CD14-positive monocyte (primary cell): ENCODE measurements around the gene PRKN. TPM values are rescaled to one million over a fixed set of nuclear protein-coding genes. Genes with fewer than 3 reads are reported as not detected.

ENCODE experiments used
- DNase-seq, 3 donors: peaks; one replicate each; pipeline ENCODE4 v3.0.0-alpha.2; 2011 to 2022
- H2AFZ ChIP-seq: 2 replicates; pipeline ENCODE4 v1.6.0; 2012; ENCODE audit warnings: mild to moderate bottlenecking, low read depth, low read length, inconsistent platforms; ENCODE audit not compliant: insufficient read depth, poor library complexity, severe bottlenecking
- H3K27ac ChIP-seq, 2 donors: 1 replicate in 1 of 2; 2 replicates in 1 of 2; pipeline ENCODE4 v1.5.1; 2012 to 2013; ENCODE audit warnings: low read length in 2 of 2, control low read depth in 1 of 2, inconsistent platforms in 1 of 2, low read depth in 1 of 2, mild to moderate bottlenecking in 1 of 2
- H3K27me3 ChIP-seq, 2 donors: one replicate each; pipeline versions ENCODE4 v1.6.0 to v1.6.1; 2011 to 2013; ENCODE audit warnings: low read length in 2 of 2; ENCODE audit not compliant: control insufficient read depth in 2 of 2, insufficient read depth in 2 of 2
- H3K36me3 ChIP-seq, 2 donors: replicated peaks in 1 of 2; 1 replicate in 1 of 2; 2 replicates in 1 of 2; pipeline versions ENCODE4 v1.5.1 to v1.6.1; 2012 to 2013; ENCODE audit warnings: low read length in 2 of 2, control low read depth in 1 of 2, inconsistent platforms in 1 of 2, mild to moderate bottlenecking in 1 of 2; ENCODE audit not compliant: insufficient read depth in 2 of 2, control insufficient read depth in 1 of 2
- H3K4me1 ChIP-seq, 2 donors: 1 replicate in 1 of 2; 2 replicates in 1 of 2; pipeline versions ENCODE4 v1.5.1 to v1.6.1; 2012 to 2013; ENCODE audit warnings: low read length in 2 of 2, control low read depth in 1 of 2, inconsistent platforms in 1 of 2, mild to moderate bottlenecking in 1 of 2, moderate library complexity in 1 of 2; ENCODE audit not compliant: insufficient read depth in 2 of 2, control insufficient read depth in 1 of 2
- H3K4me2 ChIP-seq: replicated peaks from 2 replicates; pipeline ENCODE3; 2012; ENCODE audit warnings: low read length, moderate library complexity, mild to moderate bottlenecking; ENCODE audit not compliant: poor library complexity, severe bottlenecking; ENCODE audit errors: extremely low read depth
- H3K4me3 ChIP-seq, 3 experiments: fragments of 200-600 bp in 1 of 3; sonication (generic) in 1 of 3; replicated peaks in 1 of 3; 1 replicate in 2 of 3; 2 replicates in 1 of 3; pipeline ENCODE4 v1.5.1; 2011 to 2013; ENCODE audit warnings: low read length in 3 of 3, mild to moderate bottlenecking in 3 of 3, control low read depth in 2 of 3, low read depth in 2 of 3, inconsistent platforms in 1 of 3, moderate library complexity in 1 of 3
- H3K79me2 ChIP-seq: 2 replicates; pipeline ENCODE4 v1.6.0; 2012; ENCODE audit warnings: mild to moderate bottlenecking, control low read depth, inconsistent platforms, low read length, moderate library complexity; ENCODE audit not compliant: insufficient read depth
- H3K9ac ChIP-seq: 2 replicates; pipeline ENCODE4 v1.6.0; 2017; ENCODE audit warnings: low read length, mild to moderate bottlenecking; ENCODE audit not compliant: insufficient read depth, poor library complexity, severe bottlenecking
- H3K9me3 ChIP-seq, 2 donors: replicated peaks in 1 of 2; 1 replicate in 1 of 2; 2 replicates in 1 of 2; pipeline versions ENCODE4 v1.5.1 to v1.6.1; 2012 to 2013; ENCODE audit warnings: low read length in 2 of 2, control low read depth in 1 of 2; ENCODE audit not compliant: control insufficient read depth in 1 of 2, insufficient read depth in 1 of 2
- H4K20me1 ChIP-seq: 2 replicates; pipeline ENCODE4 v1.6.0; 2012; ENCODE audit warnings: mild to moderate bottlenecking, low read length, control low read depth, moderate library complexity; ENCODE audit not compliant: insufficient read depth
- H3K27ac Mint-ChIP-seq, 7 donors: one replicate each; pipeline ENCODE4 v1.8.0; 2020; ENCODE audit warnings: mild to moderate bottlenecking in 7 of 7, mixed read lengths in 7 of 7, moderate library complexity in 6 of 7, inconsistent platforms in 2 of 7
- H3K27me3 Mint-ChIP-seq, 3 donors: one replicate each; pipeline ENCODE4 v1.8.0; 2021 to 2022; ENCODE audit warnings: low read depth in 3 of 3, mild to moderate bottlenecking in 3 of 3, mixed read lengths in 3 of 3, moderate library complexity in 3 of 3, inconsistent platforms in 1 of 3
- H3K36me3 Mint-ChIP-seq, 2 donors: one replicate each; pipeline ENCODE4 v1.8.0; 2020; ENCODE audit warnings: mixed read lengths in 2 of 2, inconsistent platforms in 1 of 2, mild to moderate bottlenecking in 1 of 2
- H3K4me1 Mint-ChIP-seq: one replicate; pipeline ENCODE4 v1.8.0; 2020; ENCODE audit warnings: mild to moderate bottlenecking, mixed read lengths
- H3K4me3 Mint-ChIP-seq, 2 donors: one replicate each; pipeline ENCODE4 v1.8.0; 2020; ENCODE audit warnings: mild to moderate bottlenecking in 2 of 2, mixed read lengths in 2 of 2, moderate library complexity in 1 of 2
- H3K9me3 Mint-ChIP-seq, 7 donors: one replicate each; pipeline ENCODE4 v1.8.0; 2020 to 2022; ENCODE audit warnings: mixed read lengths in 7 of 7, mild to moderate bottlenecking in 6 of 7, moderate library complexity in 6 of 7, inconsistent platforms in 2 of 7
- CTCF ChIP-seq: fragments of 200-600 bp; IDR thresholded peaks from one replicate; pipeline ENCODE4 v1.8.0; 2022; ENCODE audit warnings: antibody characterized with exemption, mild to moderate bottlenecking
- WGBS: methylation state at CpG from one replicate; pipeline ENCODE4 v1.1.5; 2013; ENCODE audit warnings: missing lambda C conversion rate; ENCODE audit not compliant: insufficient coverage; 5-methylcytosine and 5-hydroxymethylcytosine counted together
- intact Hi-C, 2 donors: fragments of 100-400 bp; cut with micrococcal nuclease; formaldehyde crosslinking; loops; one replicate each; pipeline versions ENCODE4 v1.15.0 to v1.15.1; 2023
- polyA plus RNA-seq, 3 donors: library from polyadenylated mRNA; depleted of rRNA in 1 of 3; unstranded in 2 of 3; stranded (reverse) in 1 of 3; fragments of 300-500 nt in 2 of 3; fragments of >200 nt in 1 of 3; fragmentation: Illumina TruSeq in 2 of 3; gene quantifications; 1 replicate in 2 of 3; 2 replicates in 1 of 3; pipeline ENCODE4 v1.2.3, GENCODE V29; 2012 to 2021

Gene PRKN
- polyA plus RNA-seq, 3 donors, result 0.19 to 0.21 TPM; not detected in 1

- WGBS, result 60% methylated on average over 1 of the region's 2 CpGs
- DNase-seq, result no peak
- H3K27me3 Mint-ChIP-seq, result no peaks in the 10 kb centered on the region
Measured at GRCh38 chr6:161639772-161640171, 1087.8 kb downstream of the PRKN start.

GRCh38 chr6:161637658-161638057 lies 1089.9 kb downstream of the PRKN start:
- H3K27ac Mint-ChIP-seq, result no peak overlapping the region
- no peaks in the 10 kb centered on the region for H3K27me3 ChIP-seq
- no peak for DNase-seq
- H3K36me3 ChIP-seq, result no peaks in the 10 kb centered on the region
- H3K79me2 ChIP-seq, result no peaks in the 10 kb centered on the region
- intact Hi-C loops, result no loop called here
- H3K9me3 ChIP-seq, result peaks cover 56 to 58% of the 10 kb centered on the region in 2 donors
- no peak overlapping the region for H3K4me2 ChIP-seq
- no peak overlapping the region for H3K27ac ChIP-seq
- no peaks in the 10 kb centered on the region for H3K27me3 Mint-ChIP-seq
- H3K9me3 Mint-ChIP-seq, result peaks cover 7 to 38% (median 27%) of the 10 kb centered on the region in 7 donors
- H3K36me3 Mint-ChIP-seq, result no peaks in the 10 kb centered on the region
- TF ChIP-seq CTCF, result no peak
- H3K4me3 Mint-ChIP-seq, result no peak overlapping the region
- no peaks in the 10 kb centered on the region for H4K20me1 ChIP-seq
- 67% methylated on average over 1 of the region's 1 CpG for WGBS
- H2AFZ ChIP-seq, result no peak overlapping the region
- H3K4me1 ChIP-seq, result no peaks in the 10 kb centered on the region
- no peak overlapping the region for H3K4me3 ChIP-seq
- no peaks in the 10 kb centered on the region for H3K4me1 Mint-ChIP-seq
- H3K9ac ChIP-seq, result no peak overlapping the region

More at GRCh38 chr6:161639772-161640171, 1087.8 kb downstream of the PRKN start:
- intact Hi-C loops, result no loop called here
- Histone ChIP-seq H3K9ac (no peak overlapping the region), H3K4me2 (no peak overlapping the region), H2AFZ (no peak overlapping the region), H3K4me1 (no peaks in the 10 kb centered on the region), H3K9me3 (peaks cover 48 to 57% of the 10 kb centered on the region in 2 donors), H3K36me3 (no peaks in the 10 kb centered on the region), H3K79me2 (no peaks in the 10 kb centered on the region), H3K4me3 (no peak overlapping the region), H3K27ac (no peak overlapping the region), H4K20me1 (no peaks in the 10 kb centered on the region), H3K27me3 (no peaks in the 10 kb centered on the region)
- Mint-ChIP-seq H3K9me3 (peaks cover 9 to 41% (median 28%) of the 10 kb centered on the region in 7 donors), H3K4me3 (no peak overlapping the region), H3K27ac (no peak overlapping the region), H3K4me1 (no peaks in the 10 kb centered on the region), H3K36me3 (no peaks in the 10 kb centered on the region)
- no peak for TF ChIP-seq CTCF
